ENCODE measurements around the gene KDM6B. TPM values are rescaled to one million over a fixed set of nuclear protein-coding genes. Genes with fewer than 3 reads are reported as not detected.

KDM6B gene
- total RNA-seq, 1 donor from 2014 or later, result 191 TPM

- H3K4me3 Mint-ChIP-seq (ENCODE audit: unreplicated experiment), result peak within 1 kb of the TSS; percentile 75
- peak; percentile 53 for DNase-seq
- H3K36me3 Mint-ChIP-seq (ENCODE audit: unreplicated experiment), result no peaks in the 10 kb centered on the region
- H3K9me3 Mint-ChIP-seq (ENCODE audit: unreplicated experiment), result peaks cover 15% of the 10 kb centered on the region
- peaks cover 22% of the 10 kb centered on the region for H3K4me1 Mint-ChIP-seq (ENCODE audit: low read depth, unreplicated experiment)
- peak; percentile 11 for TF ChIP-seq CTCF (IDR thresholded peaks at IDR 0.05; ENCODE audit: partially characterized antibody, unreplicated experiment)
- H3K27ac Mint-ChIP-seq (ENCODE audit: unreplicated experiment), result peak within 1 kb of the TSS; percentile 76
- peaks cover 26% of the 10 kb centered on the region for H3K27me3 Mint-ChIP-seq (ENCODE audit: unreplicated experiment)
Observed at GRCh38 chr17:7854851-7855659, 21.0 kb downstream of the KDM6B start, which contains the start of gene TMEM88. Gene TMEM88 (plus strand): TSS chr17:7855066. CDS start chr17:7855075, 9 bp downstream.

- peaks cover 26% of the 10 kb centered on the region for H3K27me3 Mint-ChIP-seq (ENCODE audit: unreplicated experiment)
- H3K36me3 Mint-ChIP-seq (ENCODE audit: unreplicated experiment), result no peaks in the 10 kb centered on the region
- H3K4me1 Mint-ChIP-seq (ENCODE audit: low read depth, unreplicated experiment), result peaks cover 22% of the 10 kb centered on the region
- no peak for TF ChIP-seq CTCF (IDR thresholded peaks at IDR 0.05; ENCODE audit: partially characterized antibody, unreplicated experiment)
- no peak overlapping the region for H3K4me3 Mint-ChIP-seq (ENCODE audit: unreplicated experiment)
- no peak overlapping the region for H3K27ac Mint-ChIP-seq (ENCODE audit: unreplicated experiment)
- no peak for DNase-seq
- peaks cover 15% of the 10 kb centered on the region for H3K9me3 Mint-ChIP-seq (ENCODE audit: unreplicated experiment)
Observed at GRCh38 chr17:7855660-7856010, 21.6 kb downstream of the KDM6B start.

- no peak for TF ChIP-seq CTCF (IDR thresholded peaks at IDR 0.05; ENCODE audit: partially characterized antibody, unreplicated experiment)
- H3K27ac Mint-ChIP-seq (ENCODE audit: unreplicated experiment), result no peak overlapping the region
- H3K9me3 Mint-ChIP-seq (ENCODE audit: unreplicated experiment), result peaks cover 14% of the 10 kb centered on the region
- peaks cover 25% of the 10 kb centered on the region for H3K27me3 Mint-ChIP-seq (ENCODE audit: unreplicated experiment)
- H3K36me3 Mint-ChIP-seq (ENCODE audit: unreplicated experiment), result no peaks in the 10 kb centered on the region
- DNase-seq, result peak; percentile 72
- peaks cover 20% of the 10 kb centered on the region for H3K4me1 Mint-ChIP-seq (ENCODE audit: low read depth, unreplicated experiment)
- no peak overlapping the region for H3K4me3 Mint-ChIP-seq (ENCODE audit: unreplicated experiment)
Observed at GRCh38 chr17:7856011-7856810, 22.2 kb downstream of the KDM6B start.

GRCh38 chr17:7856811-7857712 is 23.0 kb downstream of the KDM6B start, which contains the start of gene NAA38:
Gene NAA38 (minus strand): TSS chr17:7857559. CDS start chr17:7857463, 96 bp downstream.
- Mint-ChIP-seq H3K4me3 (ENCODE audit: unreplicated experiment) (no peak within 1 kb of the TSS), H3K27ac (ENCODE audit: unreplicated experiment) (no peak within 1 kb of the TSS), H3K9me3 (ENCODE audit: unreplicated experiment) (peaks cover 13% of the 10 kb centered on the region), H3K4me1 (ENCODE audit: low read depth, unreplicated experiment) (peaks cover 15% of the 10 kb centered on the region), H3K27me3 (ENCODE audit: unreplicated experiment) (peaks cover 20% of the 10 kb centered on the region), H3K36me3 (ENCODE audit: unreplicated experiment) (no peaks in the 10 kb centered on the region)
- TF ChIP-seq CTCF (IDR thresholded peaks at IDR 0.05; ENCODE audit: partially characterized antibody, unreplicated experiment), result no peak
- peak; percentile 91 for DNase-seq
